Measurements from ENCODE around the gene PTPRO. TPM values are rescaled to one million over a fixed set of nuclear protein-coding genes. Genes with fewer than 3 reads are reported as not detected.

PTPRO gene
- polyA plus RNA-seq, 1 donor (not counting 4 experiments of a cell fraction or from before 2014, with no cell fraction given), result 0.17 TPM

DNA sequence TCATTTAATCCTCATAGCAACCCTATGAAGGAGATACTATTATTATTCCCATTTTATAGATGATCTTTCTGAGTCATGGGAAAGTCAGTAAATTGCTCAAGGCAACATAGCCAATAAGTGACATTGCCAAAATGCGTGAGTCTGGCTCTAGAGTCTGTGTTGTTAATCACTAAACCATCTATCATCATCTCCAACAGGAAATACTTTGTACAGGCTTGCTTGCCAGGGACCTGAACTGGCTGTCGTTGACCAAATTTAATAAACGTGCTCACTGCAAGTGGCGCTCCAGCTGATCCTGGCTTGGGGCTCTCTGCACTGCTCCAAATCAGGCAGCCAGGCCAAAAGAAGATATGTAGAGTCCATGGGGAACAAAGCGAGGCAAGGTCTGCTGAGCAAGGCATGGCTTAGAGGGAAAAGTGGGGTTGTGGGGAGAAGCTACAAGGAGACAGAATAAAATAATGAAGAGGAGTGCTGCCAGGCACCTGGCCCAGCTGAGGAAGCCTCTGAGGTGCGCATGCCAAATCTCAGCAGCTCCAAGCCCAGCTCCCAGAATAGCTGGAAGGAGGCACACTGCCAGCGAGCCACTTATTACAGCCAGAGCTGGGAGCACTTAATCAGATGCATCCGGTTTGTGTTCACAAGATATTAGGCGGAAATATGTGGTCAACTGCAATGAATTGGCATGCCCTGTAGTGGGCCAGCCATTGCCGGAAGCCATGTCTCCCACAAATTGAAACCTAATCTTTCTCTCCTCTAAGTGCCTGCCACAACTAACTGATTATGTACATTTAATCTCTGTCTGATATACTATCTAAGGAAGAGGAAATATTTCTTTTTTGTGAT is 43.3 kb upstream of the PTPRO start:
- no peaks in the 10 kb centered on the region for H4K20me1 ChIP-seq (ENCODE audit: control insufficient read depth, extremely low read depth, insufficient read depth, low read length)
- no peaks in the 10 kb centered on the region for H3K9me1 ChIP-seq (ENCODE audit: control insufficient read depth, extremely low read depth, insufficient read depth, low read length)
- no peaks in the 10 kb centered on the region for H3K36me3 ChIP-seq (ENCODE audit: control insufficient read depth in 2 of 2, extremely low read depth in 1 of 2, insufficient read depth in 2 of 2, low read length in 2 of 2)
- H3K79me2 ChIP-seq (ENCODE audit: control insufficient read depth, insufficient read depth, low read length), result no peaks in the 10 kb centered on the region
- peak overlapping the region; percentile 85 for H3K27ac ChIP-seq (ENCODE audit: control insufficient read depth, insufficient read depth, low read length)
- peaks cover 59% of the 10 kb centered on the region for H3K4me1 ChIP-seq (ENCODE audit: control insufficient read depth, extremely low read depth, insufficient read depth, low read length)
- DNase-seq (ENCODE audit: low read depth, low spot score) (peak; percentile 63), FAIRE-seq (peak; percentile 98)
- H3K27me3 ChIP-seq (ENCODE audit: control insufficient read depth, extremely low read depth, insufficient read depth, low read length), result no peaks in the 10 kb centered on the region
- peak overlapping the region in 2 of 3 experiments; percentile 54 to 57 for H3K4me3 ChIP-seq (ENCODE audit: control insufficient read depth in 2 of 3, extremely low read depth in 1 of 3, insufficient read depth in 2 of 3, low read depth in 1 of 3, low read length in 3 of 3)
- no peak for TF ChIP-seq EZH2 (IDR thresholded peaks at IDR 0.05; ENCODE audit: low read length)
- TF ChIP-seq, protein P1, sequence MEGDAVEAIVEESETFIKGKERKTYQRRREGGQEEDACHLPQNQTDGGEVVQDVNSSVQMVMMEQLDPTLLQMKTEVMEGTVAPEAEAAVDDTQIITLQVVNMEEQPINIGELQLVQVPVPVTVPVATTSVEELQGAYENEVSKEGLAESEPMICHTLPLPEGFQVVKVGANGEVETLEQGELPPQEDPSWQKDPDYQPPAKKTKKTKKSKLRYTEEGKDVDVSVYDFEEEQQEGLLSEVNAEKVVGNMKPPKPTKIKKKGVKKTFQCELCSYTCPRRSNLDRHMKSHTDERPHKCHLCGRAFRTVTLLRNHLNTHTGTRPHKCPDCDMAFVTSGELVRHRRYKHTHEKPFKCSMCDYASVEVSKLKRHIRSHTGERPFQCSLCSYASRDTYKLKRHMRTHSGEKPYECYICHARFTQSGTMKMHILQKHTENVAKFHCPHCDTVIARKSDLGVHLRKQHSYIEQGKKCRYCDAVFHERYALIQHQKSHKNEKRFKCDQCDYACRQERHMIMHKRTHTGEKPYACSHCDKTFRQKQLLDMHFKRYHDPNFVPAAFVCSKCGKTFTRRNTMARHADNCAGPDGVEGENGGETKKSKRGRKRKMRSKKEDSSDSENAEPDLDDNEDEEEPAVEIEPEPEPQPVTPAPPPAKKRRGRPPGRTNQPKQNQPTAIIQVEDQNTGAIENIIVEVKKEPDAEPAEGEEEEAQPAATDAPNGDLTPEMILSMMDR (optimal IDR thresholded peaks at IDR 0.05 in 1 of 3, IDR thresholded peaks at IDR 0.05 in 1 of 3, conservative IDR thresholded peaks at IDR 0.05 in 1 of 3; ENCODE audit: extremely low read depth in 1 of 3, insufficient read depth in 2 of 3, low read length in 3 of 3), result peak in 2 of 3 experiments; percentile 15
- H3K4me2 ChIP-seq (ENCODE audit: control insufficient read depth, extremely low read depth, insufficient read depth, low read depth, low read length), result peak overlapping the region; percentile 87
- dilution Hi-C loops (cut with MboI; ENCODE audit: extremely low pct_ligation_motif_present, low sequenced_read_pairs), result no loop called here
- peak overlapping the region; percentile 66 for H3K9ac ChIP-seq (ENCODE audit: control insufficient read depth, extremely low read depth, insufficient read depth, low read length)
- no peaks in the 10 kb centered on the region for H3K9me3 ChIP-seq (ENCODE audit: control insufficient read depth, low read depth, low read length)
- H2AFZ ChIP-seq (ENCODE audit: control insufficient read depth, low read length), result peak overlapping the region; percentile 16

DNA sequence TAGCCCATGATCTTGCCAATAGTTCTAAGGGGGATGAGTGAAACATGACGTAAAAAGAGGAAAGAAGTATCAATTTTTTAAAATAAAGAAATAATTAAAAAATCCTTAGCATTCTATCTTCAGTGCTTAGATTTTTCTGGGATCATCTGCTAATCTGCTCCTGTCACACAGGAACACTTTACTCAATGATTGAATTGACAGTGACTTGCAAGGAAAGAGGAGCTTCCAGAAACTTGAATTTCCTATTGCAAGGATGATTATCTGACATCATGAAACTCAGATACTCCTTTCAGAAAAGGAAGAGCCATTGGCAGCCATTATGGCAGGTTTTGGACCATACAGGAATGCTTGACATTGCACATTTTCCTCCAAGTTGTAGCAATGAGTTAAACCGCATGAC is 41.4 kb upstream of the PTPRO start:
- H2AFZ ChIP-seq (ENCODE audit: control insufficient read depth, low read length), result no peak overlapping the region
- dilution Hi-C loops (cut with MboI; ENCODE audit: extremely low pct_ligation_motif_present, low sequenced_read_pairs), result no loop called here
- H3K4me1 ChIP-seq (ENCODE audit: control insufficient read depth, extremely low read depth, insufficient read depth, low read length), result peaks cover 40% of the 10 kb centered on the region
- no peak overlapping the region for H3K4me2 ChIP-seq (ENCODE audit: control insufficient read depth, extremely low read depth, insufficient read depth, low read depth, low read length)
- H3K79me2 ChIP-seq (ENCODE audit: control insufficient read depth, insufficient read depth, low read length), result no peaks in the 10 kb centered on the region
- no peaks in the 10 kb centered on the region for H3K36me3 ChIP-seq (ENCODE audit: control insufficient read depth in 2 of 2, extremely low read depth in 1 of 2, insufficient read depth in 2 of 2, low read length in 2 of 2)
- H3K27me3 ChIP-seq (ENCODE audit: control insufficient read depth, extremely low read depth, insufficient read depth, low read length), result no peaks in the 10 kb centered on the region
- no peak for TF ChIP-seq EZH2 (IDR thresholded peaks at IDR 0.05; ENCODE audit: low read length)
- TF ChIP-seq, protein P1 (optimal IDR thresholded peaks at IDR 0.05 in 1 of 3, IDR thresholded peaks at IDR 0.05 in 1 of 3, conservative IDR thresholded peaks at IDR 0.05 in 1 of 3; ENCODE audit: extremely low read depth in 1 of 3, insufficient read depth in 2 of 3, low read length in 3 of 3), result no peak
- no peak overlapping the region for H3K9ac ChIP-seq (ENCODE audit: control insufficient read depth, extremely low read depth, insufficient read depth, low read length)
- no peak overlapping the region for H3K4me3 ChIP-seq (ENCODE audit: control insufficient read depth in 2 of 3, extremely low read depth in 1 of 3, insufficient read depth in 2 of 3, low read depth in 1 of 3, low read length in 3 of 3)
- no peaks in the 10 kb centered on the region for H4K20me1 ChIP-seq (ENCODE audit: control insufficient read depth, extremely low read depth, insufficient read depth, low read length)
- FAIRE-seq, result peak; percentile 5
- no peaks in the 10 kb centered on the region for H3K9me1 ChIP-seq (ENCODE audit: control insufficient read depth, extremely low read depth, insufficient read depth, low read length)
- H3K9me3 ChIP-seq (ENCODE audit: control insufficient read depth, low read depth, low read length), result no peaks in the 10 kb centered on the region
- no peak overlapping the region for H3K27ac ChIP-seq (ENCODE audit: control insufficient read depth, insufficient read depth, low read length)
- DNase-seq (ENCODE audit: low read depth, low spot score), result no peak

All from keratinocyte (primary cell).